Tibial nerve (tissue), 4 donors: ENCODE data around the gene HLA-DOA.

ENCODE experiments used
- EP300 ChIP-seq, 2 donors: sonication (generic); formaldehyde crosslinking; IDR thresholded peaks; one replicate each; pipeline ENCODE4 v1.6.1; 2017; ENCODE audit warnings: antibody characterized with exemption in 2 of 2, mild to moderate bottlenecking in 1 of 2
- TF ChIP-seq, protein P1 (sequence below), 5 experiments: fragments of 200-600 bp in 3 of 5; fragments of 450-650 bp in 2 of 5; sonication (generic) in 3 of 5; IDR thresholded peaks; one replicate each; pipeline ENCODE4 v1.5.1; 2016 to 2019; ENCODE audit warnings: antibody characterized with exemption in 5 of 5, mild to moderate bottlenecking in 3 of 5, moderate library complexity in 2 of 5

DNA sequence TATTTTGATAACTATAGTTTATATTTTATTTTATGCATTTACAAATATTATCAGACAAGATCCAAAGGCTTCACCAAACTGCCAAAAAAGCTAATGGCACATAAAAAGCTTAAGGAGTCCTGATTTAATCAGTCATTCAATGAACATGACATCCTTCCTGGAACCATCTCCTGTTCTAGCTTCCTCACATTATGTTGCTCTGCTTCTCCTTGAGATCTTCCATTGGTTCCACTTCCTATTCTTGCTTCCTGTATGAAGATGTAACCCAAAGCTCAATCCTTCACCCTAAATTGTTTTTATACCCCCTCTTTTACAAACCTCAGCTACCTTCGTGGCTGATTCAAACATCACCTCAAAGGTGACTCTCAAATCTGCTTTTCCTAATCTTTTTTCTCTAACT is 45.5 kb downstream of the HLA-DOA start:
- TF ChIP-seq, protein P1, sequence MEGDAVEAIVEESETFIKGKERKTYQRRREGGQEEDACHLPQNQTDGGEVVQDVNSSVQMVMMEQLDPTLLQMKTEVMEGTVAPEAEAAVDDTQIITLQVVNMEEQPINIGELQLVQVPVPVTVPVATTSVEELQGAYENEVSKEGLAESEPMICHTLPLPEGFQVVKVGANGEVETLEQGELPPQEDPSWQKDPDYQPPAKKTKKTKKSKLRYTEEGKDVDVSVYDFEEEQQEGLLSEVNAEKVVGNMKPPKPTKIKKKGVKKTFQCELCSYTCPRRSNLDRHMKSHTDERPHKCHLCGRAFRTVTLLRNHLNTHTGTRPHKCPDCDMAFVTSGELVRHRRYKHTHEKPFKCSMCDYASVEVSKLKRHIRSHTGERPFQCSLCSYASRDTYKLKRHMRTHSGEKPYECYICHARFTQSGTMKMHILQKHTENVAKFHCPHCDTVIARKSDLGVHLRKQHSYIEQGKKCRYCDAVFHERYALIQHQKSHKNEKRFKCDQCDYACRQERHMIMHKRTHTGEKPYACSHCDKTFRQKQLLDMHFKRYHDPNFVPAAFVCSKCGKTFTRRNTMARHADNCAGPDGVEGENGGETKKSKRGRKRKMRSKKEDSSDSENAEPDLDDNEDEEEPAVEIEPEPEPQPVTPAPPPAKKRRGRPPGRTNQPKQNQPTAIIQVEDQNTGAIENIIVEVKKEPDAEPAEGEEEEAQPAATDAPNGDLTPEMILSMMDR (IDR thresholded peaks at IDR 0.05), result no peak
- TF ChIP-seq EP300 (IDR thresholded peaks at IDR 0.05), result no peak
